ENCODE results near the gene HIVEP2. TPM values are rescaled to one million over a fixed set of nuclear protein-coding genes. Genes with fewer than 3 reads are reported as not detected.

Gene HIVEP2
- total and polyA plus RNA-seq, 2 donors (not counting 1 experiment from before 2014, with no cell fraction given), result 5.8 to 31.9 TPM

- intact Hi-C loops (cut with micrococcal nuclease), result loop anchor here (1.0 kb wide), 1 partner anchor 9 kb away; no protein-coding TSS in a partner anchor
- no peaks in the 10 kb centered on the region for H3K9me3 Mint-ChIP-seq (ENCODE audit: insufficient read depth)
- WGBS (ENCODE audit: insufficient coverage), result 28% methylated on average over 14 of the region's 21 CpGs
- peak overlapping the region in 3 of 5 experiments; percentile 25 to 37 (median 36) for H3K4me3 ChIP-seq (ENCODE audit: control extremely low read depth in 1 of 5, extremely low read depth in 1 of 5, insufficient read depth in 1 of 5, low read depth in 2 of 5, low read length in 4 of 5)
- H3K27ac Mint-ChIP-seq, result peak overlapping the region; percentile 89
- H3K9ac ChIP-seq (ENCODE audit: low read length), result peak overlapping the region; percentile 26
- H3K4me3 Mint-ChIP-seq, result peak overlapping the region; percentile 86
- DNase-seq (peak; percentile 72), ATAC-seq (ENCODE audit: low read depth) (peak; percentile 79)
- H3K4me2 ChIP-seq (replicated peaks; ENCODE audit: low read depth, low read length, poor library complexity, severe bottlenecking), result peak overlapping the region; percentile 63
- no peaks in the 10 kb centered on the region for H3K36me3 ChIP-seq (replicated peaks in 1 of 2; ENCODE audit: control extremely low read depth in 1 of 2, control insufficient read depth in 1 of 2, extremely low read depth in 1 of 2, insufficient read depth in 2 of 2, low read length in 1 of 2)
- ChIA-PET CTCF (interaction anchor here (0.8 to 2.3 kb wide), 6 partner anchors 8 to 243 kb away, joined by 3 to 11 read pairs (median 4); no protein-coding TSS in a partner anchor), POLR2A (interaction anchor here (0.7 to 1.2 kb wide), 4 partner anchors 8 to 22 kb away, joined by 3 to 7 read pairs (median 4); partner anchors contain the start of gene HIVEP2)
- H3K9me3 ChIP-seq (ENCODE audit: control extremely low read depth in 1 of 3, control insufficient read depth in 2 of 3, insufficient read depth in 1 of 3, low read length in 2 of 3), result no peaks in the 10 kb centered on the region
- H3K79me2 ChIP-seq (ENCODE audit: control insufficient read depth, insufficient read depth, low read length), result peaks cover 98% of the 10 kb centered on the region
- H3K27me3 Mint-ChIP-seq, result no peaks in the 10 kb centered on the region
- no peak for TF ChIP-seq CTCF (IDR thresholded peaks at IDR 0.05)
- TF ChIP-seq EZH2 (IDR thresholded peaks at IDR 0.05; ENCODE audit: borderline replicate concordance, insufficient read depth, low read depth, low read length, poor library complexity, severe bottlenecking), result no peak
- H3K4me1 Mint-ChIP-seq, result peaks cover 76% of the 10 kb centered on the region
- no peaks in the 10 kb centered on the region for H3K27me3 ChIP-seq (replicated peaks in 1 of 4; ENCODE audit: control extremely low read depth in 1 of 4, control insufficient read depth in 3 of 4, insufficient read depth in 4 of 4, low read length in 3 of 4)
- H3K27ac ChIP-seq (ENCODE audit: low read length in 2 of 2), result peak overlapping the region; percentile 34 to 65
- no peak overlapping the region for H2AFZ ChIP-seq (ENCODE audit: insufficient read depth, low read depth, low read length, poor library complexity, severe bottlenecking)
- peaks cover 35 to 48% of the 10 kb centered on the region in 2 donors for H3K4me1 ChIP-seq (ENCODE audit: control insufficient read depth in 2 of 2, insufficient read depth in 2 of 2, low read length in 2 of 2)
- peaks cover 14% of the 10 kb centered on the region for H4K20me1 ChIP-seq (ENCODE audit: control insufficient read depth, insufficient read depth, low read length, poor library complexity, severe bottlenecking)
Observed at GRCh38 chr6:142935553-142936517, 9.1 kb downstream of the HIVEP2 start.
